ENCODE data around the gene PSMD6. TPM values are rescaled to one million over a fixed set of nuclear protein-coding genes. Genes with fewer than 3 reads are reported as not detected.
A peak's percentile ranks its signal among the peaks of the same experiment; 100 is the strongest.

Gene PSMD6
- total RNA-seq, 1 experiment from 2014 or later, result 78.7 TPM

DNA sequence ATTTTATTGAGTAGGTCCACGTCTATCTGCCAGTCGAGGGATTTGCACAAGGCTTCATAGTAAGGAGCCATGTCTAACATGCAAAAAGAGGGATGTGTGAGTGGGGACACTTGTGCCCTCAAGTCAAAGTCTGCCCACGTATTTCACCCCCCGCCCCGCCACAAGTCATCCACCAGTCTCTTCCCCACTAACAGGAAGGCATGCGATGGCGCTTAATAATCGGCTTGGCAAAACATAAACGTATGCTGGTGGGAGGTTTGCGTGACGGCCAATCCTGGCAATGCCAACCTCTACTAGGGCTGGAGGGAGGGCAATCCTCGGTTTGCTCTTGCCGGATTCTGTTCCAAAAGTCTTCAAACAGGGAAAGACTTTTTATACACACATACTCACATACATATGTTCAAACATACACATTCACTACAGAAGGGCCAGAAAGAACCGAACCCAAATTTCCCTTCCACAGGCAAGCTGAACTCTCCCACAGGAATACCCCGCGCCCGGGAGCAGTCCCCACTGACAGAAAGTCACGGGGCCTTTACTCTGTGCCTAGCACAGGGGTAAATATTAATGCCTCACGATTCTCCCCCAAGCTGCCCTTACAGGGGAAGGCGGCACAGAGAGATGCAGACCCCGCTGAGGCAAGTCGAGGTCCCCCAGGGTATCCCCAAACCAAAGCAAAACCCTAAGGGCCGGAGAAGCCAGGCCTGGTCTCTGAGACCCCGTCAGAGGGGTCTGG is 675 bp downstream of the PSMD6 start (continued):
- TF ChIP-seq, protein P1, sequence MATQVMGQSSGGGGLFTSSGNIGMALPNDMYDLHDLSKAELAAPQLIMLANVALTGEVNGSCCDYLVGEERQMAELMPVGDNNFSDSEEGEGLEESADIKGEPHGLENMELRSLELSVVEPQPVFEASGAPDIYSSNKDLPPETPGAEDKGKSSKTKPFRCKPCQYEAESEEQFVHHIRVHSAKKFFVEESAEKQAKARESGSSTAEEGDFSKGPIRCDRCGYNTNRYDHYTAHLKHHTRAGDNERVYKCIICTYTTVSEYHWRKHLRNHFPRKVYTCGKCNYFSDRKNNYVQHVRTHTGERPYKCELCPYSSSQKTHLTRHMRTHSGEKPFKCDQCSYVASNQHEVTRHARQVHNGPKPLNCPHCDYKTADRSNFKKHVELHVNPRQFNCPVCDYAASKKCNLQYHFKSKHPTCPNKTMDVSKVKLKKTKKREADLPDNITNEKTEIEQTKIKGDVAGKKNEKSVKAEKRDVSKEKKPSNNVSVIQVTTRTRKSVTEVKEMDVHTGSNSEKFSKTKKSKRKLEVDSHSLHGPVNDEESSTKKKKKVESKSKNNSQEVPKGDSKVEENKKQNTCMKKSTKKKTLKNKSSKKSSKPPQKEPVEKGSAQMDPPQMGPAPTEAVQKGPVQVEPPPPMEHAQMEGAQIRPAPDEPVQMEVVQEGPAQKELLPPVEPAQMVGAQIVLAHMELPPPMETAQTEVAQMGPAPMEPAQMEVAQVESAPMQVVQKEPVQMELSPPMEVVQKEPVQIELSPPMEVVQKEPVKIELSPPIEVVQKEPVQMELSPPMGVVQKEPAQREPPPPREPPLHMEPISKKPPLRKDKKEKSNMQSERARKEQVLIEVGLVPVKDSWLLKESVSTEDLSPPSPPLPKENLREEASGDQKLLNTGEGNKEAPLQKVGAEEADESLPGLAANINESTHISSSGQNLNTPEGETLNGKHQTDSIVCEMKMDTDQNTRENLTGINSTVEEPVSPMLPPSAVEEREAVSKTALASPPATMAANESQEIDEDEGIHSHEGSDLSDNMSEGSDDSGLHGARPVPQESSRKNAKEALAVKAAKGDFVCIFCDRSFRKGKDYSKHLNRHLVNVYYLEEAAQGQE (IDR thresholded peaks at IDR 0.05; ENCODE audit: low read depth), result no peak
- no peak for TF ChIP-seq JUND (IDR thresholded peaks at IDR 0.05)

DNA sequence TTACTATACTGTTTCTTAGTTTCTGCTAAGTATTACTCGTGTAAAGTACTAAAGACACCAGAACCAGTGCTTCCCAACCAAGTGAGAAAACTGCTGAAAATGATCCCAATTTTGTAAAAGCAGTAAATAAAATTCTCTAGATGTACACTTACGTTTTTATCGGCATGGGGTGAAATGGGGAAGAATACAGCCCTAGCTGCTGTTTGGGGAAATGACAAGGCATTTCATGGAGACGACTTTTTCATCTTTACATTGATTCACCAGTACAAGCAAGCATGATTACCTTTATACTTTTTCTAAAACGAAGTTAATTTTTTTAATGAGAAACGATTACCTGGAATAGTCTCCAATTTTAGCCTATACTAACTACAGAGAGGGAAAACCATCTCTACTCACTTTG is 1.4 kb downstream of the PSMD6 start:
- no peak overlapping the region for H3K27ac ChIP-seq (ENCODE audit: low read depth, low read length)
- TF ChIP-seq SP1 (IDR thresholded peaks at IDR 0.05; ENCODE audit: low read depth), result no peak
- no peak for TF ChIP-seq POLR2AphosphoS5 (IDR thresholded peaks at IDR 0.05; ENCODE audit: low read depth, low read length)
- no peak for TF ChIP-seq TCF7L2 (IDR thresholded peaks at IDR 0.05; ENCODE audit: borderline replicate concordance, extremely low read depth, insufficient read depth, insufficient read length)
- TF ChIP-seq SIN3A (IDR thresholded peaks at IDR 0.05; ENCODE audit: low read depth), result no peak
- TF ChIP-seq JUND (IDR thresholded peaks at IDR 0.05), result no peak
- no peak for TF ChIP-seq RAD21 (IDR thresholded peaks at IDR 0.05; ENCODE audit: low read depth)
- no peak for TF ChIP-seq ZFX (IDR thresholded peaks at IDR 0.05)
- no peak for TF ChIP-seq CEBPB (IDR thresholded peaks at IDR 0.05; ENCODE audit: low read depth)
- no peak for TF ChIP-seq EGR1 (IDR thresholded peaks at IDR 0.05; ENCODE audit: low read depth)
- no peak for TF ChIP-seq FOSL1 (IDR thresholded peaks at IDR 0.05; ENCODE audit: low read depth)
- TF ChIP-seq, protein P1 (IDR thresholded peaks at IDR 0.05; ENCODE audit: low read depth), result no peak
- no peak for TF ChIP-seq CBX3 (IDR thresholded peaks at IDR 0.05; ENCODE audit: low read depth)
- no peak for TF ChIP-seq EZH2 (IDR thresholded peaks at IDR 0.05)
- no peak for TF ChIP-seq ZNF274 (IDR thresholded peaks at IDR 0.05; ENCODE audit: low read depth, low read length)
- no peaks in the 10 kb centered on the region for H3K9me2 ChIP-seq (ENCODE audit: insufficient read depth)
- BruUV-seq (replicated peaks), result no TSS peak
- intact Hi-C loops (cut with micrococcal nuclease), result no loop called here
- H2AFZ ChIP-seq (ENCODE audit: low read depth, low read length, poor library complexity, severe bottlenecking), result no peak overlapping the region
- POLR2A ChIA-PET, result no interaction called here
- peaks cover 63% of the 10 kb centered on the region for H3K79me2 ChIP-seq (ENCODE audit: insufficient read depth, low read length)
- no peak for ATAC-seq
- RAD21 ChIA-PET (ENCODE audit: low non-redundant PET in 1 of 2, low total read pairs in 2 of 2, uncharacterized antibody in 2 of 2, unreplicated experiment in 2 of 2), result no interaction called here
- peak overlapping the region; percentile 87 to 92 for H3K4me3 ChIP-seq (replicated peaks in 1 of 2; ENCODE audit: low read depth in 1 of 2, low read length in 2 of 2)
- peak overlapping the region; percentile 92; the same call in 1 of the 2 replicates for H3K9ac ChIP-seq (ENCODE audit: low read length)
- peaks cover 7% of the 10 kb centered on the region; the same call in 1 of the 2 replicates for H4K20me1 ChIP-seq (ENCODE audit: insufficient read depth)
- peaks cover 5 to 13% of the 10 kb centered on the region in 2 experiments; a peak in 3 of 4 replicates for H3K4me1 ChIP-seq (ENCODE audit: control insufficient read depth in 1 of 2, insufficient read depth in 2 of 2, low read length in 2 of 2)
- peak overlapping the region; percentile 95 for H3K4me2 ChIP-seq (ENCODE audit: low read length)
- peaks cover 5% of the 10 kb centered on the region; the same call in 1 of the 2 replicates for H3K27me3 ChIP-seq (ENCODE audit: insufficient read depth, low read length)
- H3K9me3 ChIP-seq (ENCODE audit: control insufficient read depth in 1 of 2, insufficient read depth in 1 of 2, low read depth in 1 of 2, low read length in 2 of 2), result no peaks in the 10 kb centered on the region
- DNase-seq (ENCODE audit: low read depth, low spot score), result no peak
- peaks cover 25 to 36% of the 10 kb centered on the region in 2 experiments for H3K36me3 ChIP-seq (ENCODE audit: control insufficient read depth in 1 of 2, insufficient read depth in 2 of 2, low read length in 2 of 2)
- CTCF ChIA-PET, result no interaction called here

Data from HCT116 (cell line).